ENCODE measurements around the gene CIAO2B. TPM values are rescaled to one million over a fixed set of nuclear protein-coding genes. Genes with fewer than 3 reads are reported as not detected.

The CIAO2B gene
- total RNA-seq, 1 experiment from 2014 or later: 59.7 TPM

DNA sequence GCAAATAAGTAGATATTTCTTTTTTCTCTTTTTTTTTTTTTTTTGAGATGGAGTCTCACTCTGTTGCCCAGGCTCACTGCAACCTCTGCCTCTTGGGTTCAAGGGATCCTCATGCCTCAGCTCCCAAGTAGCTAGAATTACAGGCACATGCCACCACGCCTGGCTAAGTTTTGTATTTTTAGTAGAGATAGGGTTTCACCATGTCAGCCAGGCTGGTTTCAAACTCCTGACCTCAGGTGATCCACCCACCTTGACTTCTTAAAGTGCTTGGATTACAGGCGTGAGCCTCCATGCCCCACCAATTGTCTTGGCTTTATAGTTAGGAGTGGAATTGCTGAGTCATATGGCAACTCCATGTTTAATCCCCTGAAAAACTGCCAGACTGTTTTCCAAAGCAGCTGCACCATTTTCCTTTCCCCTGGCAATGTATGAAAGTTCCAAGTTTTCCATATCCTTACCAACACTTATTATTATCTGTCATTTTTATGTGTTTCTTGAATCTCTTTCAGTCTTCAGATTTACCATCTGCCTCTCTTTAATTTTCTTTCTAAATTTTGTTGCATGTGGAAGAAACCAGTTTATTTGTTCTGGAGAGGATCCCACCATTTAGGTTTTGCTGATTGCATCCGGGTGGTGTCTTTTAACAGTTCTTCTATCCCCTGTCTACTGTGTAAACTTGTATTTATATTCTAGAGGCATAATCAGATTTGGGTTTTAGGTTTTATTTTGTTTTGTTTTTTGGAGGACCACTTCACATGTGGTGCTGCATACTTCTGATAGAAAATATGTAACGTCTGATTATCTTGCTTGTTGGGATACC is 17.0 kb upstream of the CIAO2B start:
- POLR2A ChIA-PET: no interaction called here
- DNase-seq (ENCODE audit: low spot score) (no peak), ATAC-seq (no peak)
- TF ChIP-seq OVOL2 (CRISPR knock-in tag; IDR thresholded peaks at IDR 0.05; ENCODE audit: borderline replicate concordance) (no peak), FOXK1 (CRISPR knock-in tag; IDR thresholded peaks at IDR 0.05) (no peak), ZNF423 (CRISPR knock-in tag; IDR thresholded peaks at IDR 0.05) (no peak), ZNF138 (CRISPR knock-in tag; conservative IDR thresholded peaks at IDR 0.05) (no peak), RORB (CRISPR knock-in tag; IDR thresholded peaks at IDR 0.05) (no peak), NR3C1 (CRISPR knock-in tag; conservative IDR thresholded peaks at IDR 0.05; ENCODE audit: low read depth) (no peak), NR2C2 (CRISPR knock-in tag; IDR thresholded peaks at IDR 0.05) (no peak), GRHL2 (CRISPR knock-in tag; IDR thresholded peaks at IDR 0.05; ENCODE audit: insufficient replicate concordance, severe bottlenecking) (no peak), NFATC4 (CRISPR knock-in tag; IDR thresholded peaks at IDR 0.05) (no peak), TCF7 (CRISPR knock-in tag; IDR thresholded peaks at IDR 0.05; ENCODE audit: low read depth) (no peak), ZNF232 (CRISPR knock-in tag; IDR thresholded peaks at IDR 0.05) (no peak)
- TF ChIP-seq, protein P1, sequence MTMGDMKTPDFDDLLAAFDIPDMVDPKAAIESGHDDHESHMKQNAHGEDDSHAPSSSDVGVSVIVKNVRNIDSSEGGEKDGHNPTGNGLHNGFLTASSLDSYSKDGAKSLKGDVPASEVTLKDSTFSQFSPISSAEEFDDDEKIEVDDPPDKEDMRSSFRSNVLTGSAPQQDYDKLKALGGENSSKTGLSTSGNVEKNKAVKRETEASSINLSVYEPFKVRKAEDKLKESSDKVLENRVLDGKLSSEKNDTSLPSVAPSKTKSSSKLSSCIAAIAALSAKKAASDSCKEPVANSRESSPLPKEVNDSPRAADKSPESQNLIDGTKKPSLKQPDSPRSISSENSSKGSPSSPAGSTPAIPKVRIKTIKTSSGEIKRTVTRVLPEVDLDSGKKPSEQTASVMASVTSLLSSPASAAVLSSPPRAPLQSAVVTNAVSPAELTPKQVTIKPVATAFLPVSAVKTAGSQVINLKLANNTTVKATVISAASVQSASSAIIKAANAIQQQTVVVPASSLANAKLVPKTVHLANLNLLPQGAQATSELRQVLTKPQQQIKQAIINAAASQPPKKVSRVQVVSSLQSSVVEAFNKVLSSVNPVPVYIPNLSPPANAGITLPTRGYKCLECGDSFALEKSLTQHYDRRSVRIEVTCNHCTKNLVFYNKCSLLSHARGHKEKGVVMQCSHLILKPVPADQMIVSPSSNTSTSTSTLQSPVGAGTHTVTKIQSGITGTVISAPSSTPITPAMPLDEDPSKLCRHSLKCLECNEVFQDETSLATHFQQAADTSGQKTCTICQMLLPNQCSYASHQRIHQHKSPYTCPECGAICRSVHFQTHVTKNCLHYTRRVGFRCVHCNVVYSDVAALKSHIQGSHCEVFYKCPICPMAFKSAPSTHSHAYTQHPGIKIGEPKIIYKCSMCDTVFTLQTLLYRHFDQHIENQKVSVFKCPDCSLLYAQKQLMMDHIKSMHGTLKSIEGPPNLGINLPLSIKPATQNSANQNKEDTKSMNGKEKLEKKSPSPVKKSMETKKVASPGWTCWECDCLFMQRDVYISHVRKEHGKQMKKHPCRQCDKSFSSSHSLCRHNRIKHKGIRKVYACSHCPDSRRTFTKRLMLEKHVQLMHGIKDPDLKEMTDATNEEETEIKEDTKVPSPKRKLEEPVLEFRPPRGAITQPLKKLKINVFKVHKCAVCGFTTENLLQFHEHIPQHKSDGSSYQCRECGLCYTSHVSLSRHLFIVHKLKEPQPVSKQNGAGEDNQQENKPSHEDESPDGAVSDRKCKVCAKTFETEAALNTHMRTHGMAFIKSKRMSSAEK (CRISPR knock-in tag; IDR thresholded peaks at IDR 0.05; ENCODE audit: borderline replicate concordance): no peak
- TF ChIP-seq, protein P2, sequence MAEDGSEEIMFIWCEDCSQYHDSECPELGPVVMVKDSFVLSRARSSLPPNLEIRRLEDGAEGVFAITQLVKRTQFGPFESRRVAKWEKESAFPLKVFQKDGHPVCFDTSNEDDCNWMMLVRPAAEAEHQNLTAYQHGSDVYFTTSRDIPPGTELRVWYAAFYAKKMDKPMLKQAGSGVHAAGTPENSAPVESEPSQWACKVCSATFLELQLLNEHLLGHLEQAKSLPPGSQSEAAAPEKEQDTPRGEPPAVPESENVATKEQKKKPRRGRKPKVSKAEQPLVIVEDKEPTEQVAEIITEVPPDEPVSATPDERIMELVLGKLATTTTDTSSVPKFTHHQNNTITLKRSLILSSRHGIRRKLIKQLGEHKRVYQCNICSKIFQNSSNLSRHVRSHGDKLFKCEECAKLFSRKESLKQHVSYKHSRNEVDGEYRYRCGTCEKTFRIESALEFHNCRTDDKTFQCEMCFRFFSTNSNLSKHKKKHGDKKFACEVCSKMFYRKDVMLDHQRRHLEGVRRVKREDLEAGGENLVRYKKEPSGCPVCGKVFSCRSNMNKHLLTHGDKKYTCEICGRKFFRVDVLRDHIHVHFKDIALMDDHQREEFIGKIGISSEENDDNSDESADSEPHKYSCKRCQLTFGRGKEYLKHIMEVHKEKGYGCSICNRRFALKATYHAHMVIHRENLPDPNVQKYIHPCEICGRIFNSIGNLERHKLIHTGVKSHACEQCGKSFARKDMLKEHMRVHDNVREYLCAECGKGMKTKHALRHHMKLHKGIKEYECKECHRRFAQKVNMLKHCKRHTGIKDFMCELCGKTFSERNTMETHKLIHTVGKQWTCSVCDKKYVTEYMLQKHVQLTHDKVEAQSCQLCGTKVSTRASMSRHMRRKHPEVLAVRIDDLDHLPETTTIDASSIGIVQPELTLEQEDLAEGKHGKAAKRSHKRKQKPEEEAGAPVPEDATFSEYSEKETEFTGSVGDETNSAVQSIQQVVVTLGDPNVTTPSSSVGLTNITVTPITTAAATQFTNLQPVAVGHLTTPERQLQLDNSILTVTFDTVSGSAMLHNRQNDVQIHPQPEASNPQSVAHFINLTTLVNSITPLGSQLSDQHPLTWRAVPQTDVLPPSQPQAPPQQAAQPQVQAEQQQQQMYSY (CRISPR knock-in tag; IDR thresholded peaks at IDR 0.05): no peak
- TF ChIP-seq, protein P3, sequence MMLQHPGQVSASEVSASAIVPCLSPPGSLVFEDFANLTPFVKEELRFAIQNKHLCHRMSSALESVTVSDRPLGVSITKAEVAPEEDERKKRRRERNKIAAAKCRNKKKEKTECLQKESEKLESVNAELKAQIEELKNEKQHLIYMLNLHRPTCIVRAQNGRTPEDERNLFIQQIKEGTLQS (CRISPR knock-in tag; conservative IDR thresholded peaks at IDR 0.05): no peak
- TF ChIP-seq, protein P4, sequence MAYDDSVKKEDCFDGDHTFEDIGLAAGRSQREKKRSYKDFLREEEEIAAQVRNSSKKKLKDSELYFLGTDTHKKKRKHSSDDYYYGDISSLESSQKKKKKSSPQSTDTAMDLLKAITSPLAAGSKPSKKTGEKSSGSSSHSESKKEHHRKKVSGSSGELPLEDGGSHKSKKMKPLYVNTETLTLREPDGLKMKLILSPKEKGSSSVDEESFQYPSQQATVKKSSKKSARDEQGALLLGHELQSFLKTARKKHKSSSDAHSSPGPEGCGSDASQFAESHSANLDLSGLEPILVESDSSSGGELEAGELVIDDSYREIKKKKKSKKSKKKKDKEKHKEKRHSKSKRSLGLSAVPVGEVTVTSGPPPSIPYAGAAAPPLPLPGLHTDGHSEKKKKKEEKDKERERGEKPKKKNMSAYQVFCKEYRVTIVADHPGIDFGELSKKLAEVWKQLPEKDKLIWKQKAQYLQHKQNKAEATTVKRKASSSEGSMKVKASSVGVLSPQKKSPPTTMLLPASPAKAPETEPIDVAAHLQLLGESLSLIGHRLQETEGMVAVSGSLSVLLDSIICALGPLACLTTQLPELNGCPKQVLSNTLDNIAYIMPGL (CRISPR knock-in tag; IDR thresholded peaks at IDR 0.05): no peak
- TF ChIP-seq, protein P5, sequence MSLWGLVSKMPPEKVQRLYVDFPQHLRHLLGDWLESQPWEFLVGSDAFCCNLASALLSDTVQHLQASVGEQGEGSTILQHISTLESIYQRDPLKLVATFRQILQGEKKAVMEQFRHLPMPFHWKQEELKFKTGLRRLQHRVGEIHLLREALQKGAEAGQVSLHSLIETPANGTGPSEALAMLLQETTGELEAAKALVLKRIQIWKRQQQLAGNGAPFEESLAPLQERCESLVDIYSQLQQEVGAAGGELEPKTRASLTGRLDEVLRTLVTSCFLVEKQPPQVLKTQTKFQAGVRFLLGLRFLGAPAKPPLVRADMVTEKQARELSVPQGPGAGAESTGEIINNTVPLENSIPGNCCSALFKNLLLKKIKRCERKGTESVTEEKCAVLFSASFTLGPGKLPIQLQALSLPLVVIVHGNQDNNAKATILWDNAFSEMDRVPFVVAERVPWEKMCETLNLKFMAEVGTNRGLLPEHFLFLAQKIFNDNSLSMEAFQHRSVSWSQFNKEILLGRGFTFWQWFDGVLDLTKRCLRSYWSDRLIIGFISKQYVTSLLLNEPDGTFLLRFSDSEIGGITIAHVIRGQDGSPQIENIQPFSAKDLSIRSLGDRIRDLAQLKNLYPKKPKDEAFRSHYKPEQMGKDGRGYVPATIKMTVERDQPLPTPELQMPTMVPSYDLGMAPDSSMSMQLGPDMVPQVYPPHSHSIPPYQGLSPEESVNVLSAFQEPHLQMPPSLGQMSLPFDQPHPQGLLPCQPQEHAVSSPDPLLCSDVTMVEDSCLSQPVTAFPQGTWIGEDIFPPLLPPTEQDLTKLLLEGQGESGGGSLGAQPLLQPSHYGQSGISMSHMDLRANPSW (CRISPR knock-in tag; conservative IDR thresholded peaks at IDR 0.05; ENCODE audit: low read depth): no peak
- TF ChIP-seq, protein P6, sequence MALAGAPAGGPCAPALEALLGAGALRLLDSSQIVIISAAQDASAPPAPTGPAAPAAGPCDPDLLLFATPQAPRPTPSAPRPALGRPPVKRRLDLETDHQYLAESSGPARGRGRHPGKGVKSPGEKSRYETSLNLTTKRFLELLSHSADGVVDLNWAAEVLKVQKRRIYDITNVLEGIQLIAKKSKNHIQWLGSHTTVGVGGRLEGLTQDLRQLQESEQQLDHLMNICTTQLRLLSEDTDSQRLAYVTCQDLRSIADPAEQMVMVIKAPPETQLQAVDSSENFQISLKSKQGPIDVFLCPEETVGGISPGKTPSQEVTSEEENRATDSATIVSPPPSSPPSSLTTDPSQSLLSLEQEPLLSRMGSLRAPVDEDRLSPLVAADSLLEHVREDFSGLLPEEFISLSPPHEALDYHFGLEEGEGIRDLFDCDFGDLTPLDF (CRISPR knock-in tag; IDR thresholded peaks at IDR 0.05): no peak
- TF ChIP-seq, protein P7, sequence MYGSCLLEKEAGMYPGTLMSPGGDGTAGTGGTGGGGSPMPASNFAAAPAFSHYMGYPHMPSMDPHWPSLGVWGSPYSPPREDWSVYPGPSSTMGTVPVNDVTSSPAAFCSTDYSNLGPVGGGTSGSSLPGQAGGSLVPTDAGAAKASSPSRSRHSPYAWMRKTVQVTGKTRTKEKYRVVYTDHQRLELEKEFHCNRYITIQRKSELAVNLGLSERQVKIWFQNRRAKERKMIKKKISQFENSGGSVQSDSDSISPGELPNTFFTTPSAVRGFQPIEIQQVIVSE (CRISPR knock-in tag; IDR thresholded peaks at IDR 0.05; ENCODE audit: borderline replicate concordance): no peak
- 0 out of 2 replicates have a peak, but pooled peaks cover 5% of the 10 kb centered on the region for H3K36me3 Mint-ChIP-seq
- peaks cover 15% of the 10 kb centered on the region for H3K4me1 Mint-ChIP-seq
- no peak overlapping the region for H3K27ac Mint-ChIP-seq
- no peak overlapping the region for H3K4me3 Mint-ChIP-seq
- peaks cover 58% of the 10 kb centered on the region for H3K27me3 Mint-ChIP-seq (ENCODE audit: low read depth)
- H3K9me3 Mint-ChIP-seq: peaks cover 9% of the 10 kb centered on the region
- CTCF ChIA-PET: interaction anchor here (2.6 to 2.8 kb wide), 2 partner anchors 10 to 56 kb away, joined by 13 to 16 read pairs; partner anchors contain the start of gene CES3
